ENCODE results near the gene TOP2B.

The TOP2B gene

GRCh38 chr3:25555695-25556437 is 108.8 kb downstream of the TOP2B start:
- no peak for DNase-seq

- no peak for DNase-seq
These were observed 110.3 kb downstream of the TOP2B start for GRCh38 chr3:25554376-25554775.

- no peak for DNase-seq
These were observed 112.5 kb downstream of the TOP2B start for GRCh38 chr3:25552251-25552650.

DNA sequence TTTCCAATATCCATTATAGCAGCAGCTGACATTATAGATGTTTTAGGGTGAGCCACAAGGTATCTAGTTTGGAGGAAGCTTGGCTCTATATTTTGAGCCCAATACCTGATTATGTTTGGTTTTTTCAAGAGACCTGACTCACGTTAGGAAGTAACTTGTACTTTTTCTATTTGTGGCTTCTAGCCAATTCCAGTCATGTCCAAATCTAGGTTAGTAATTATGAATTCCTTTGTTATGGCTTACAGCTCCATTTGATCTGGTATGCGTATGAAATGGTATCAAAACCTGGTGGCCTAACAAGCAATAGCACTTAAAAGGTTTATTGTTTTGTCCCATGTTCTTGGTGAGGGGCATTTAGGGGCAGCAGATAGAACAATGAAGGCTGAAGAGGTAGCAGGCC is 115.9 kb downstream of the TOP2B start:
- DNase-seq, result no peak

DNA sequence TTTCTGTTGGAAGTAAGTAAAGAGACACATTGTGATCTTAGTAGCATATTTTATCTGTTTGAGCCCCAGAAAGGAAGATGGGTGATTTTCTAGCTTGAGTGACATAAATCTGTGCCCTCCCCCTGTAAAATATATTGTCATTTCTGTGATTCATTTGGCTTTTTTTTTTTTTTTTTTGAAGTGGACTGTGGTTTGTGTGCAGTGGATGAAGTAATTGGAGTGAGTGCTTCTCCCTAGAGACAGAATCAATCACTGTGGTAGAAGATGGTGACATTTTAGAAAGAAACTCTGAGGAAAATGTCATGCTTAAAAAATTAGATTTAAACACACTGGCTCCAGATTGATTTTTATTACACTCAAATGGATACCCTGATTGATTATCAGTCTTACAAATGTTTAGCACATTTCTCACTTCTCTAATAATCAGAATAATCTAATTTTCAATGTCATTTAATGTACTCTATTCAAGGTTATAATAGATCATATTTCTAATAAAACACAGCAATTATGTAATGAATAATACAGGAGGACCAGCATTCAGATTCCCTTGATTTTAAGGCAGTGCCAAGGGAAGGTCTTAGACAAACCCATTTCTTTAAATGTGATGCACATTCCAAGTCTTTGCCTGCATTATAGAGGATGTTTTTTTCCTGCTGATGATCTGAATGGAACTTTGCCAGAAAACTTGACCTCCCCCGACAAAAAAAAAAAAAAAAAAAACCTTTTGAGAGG is 116.6 kb downstream of the TOP2B start:
- no peak for DNase-seq

Data from NCI-H510A (cell line).